A673 (cell line): Measurements from ENCODE around the gene GAST.

Source experiments
- CTCF ChIP-seq: fragments of 300-800, 200-600 bp; sonication (generic); conservative IDR thresholded peaks from 2 replicates; pipeline ENCODE4 v1.5.1; 2017; ENCODE audit warnings: low read depth, mild to moderate bottlenecking, antibody characterized with exemption, low read length, moderate library complexity, mixed read lengths
- EZH2 ChIP-seq: fragments of 200-600 bp; sonication (generic); IDR thresholded peaks from 2 replicates; pipeline ENCODE4 v1.6.1; 2017; ENCODE audit warnings: borderline replicate concordance, low read depth, mild to moderate bottlenecking, mixed read lengths, antibody characterized with exemption, low read length; ENCODE audit not compliant: poor library complexity, severe bottlenecking

GRCh38 chr17:41718287-41718645 lies 6.1 kb downstream of the GAST start:
- TF ChIP-seq CTCF (no peak), EZH2 (no peak)
